ENCODE results near the gene BID. TPM values are rescaled to one million over a fixed set of nuclear protein-coding genes. Genes with fewer than 3 reads are reported as not detected.

The BID gene
- total and polyA plus RNA-seq, 2 of the 4 experiments (the other 2 are of a cell fraction), result 69.5 to 240 TPM

GRCh38 chr22:17789379-17790200 is 15.3 kb upstream of the BID start:
- in situ Hi-C loops (cut with MboI; ENCODE audit: low sequenced_read_pairs), result no loop called here
- no peak overlapping the region for H3K23ac ChIP-seq (ENCODE audit: low read depth, low read length)
- no peak overlapping the region for H2AK5ac ChIP-seq (ENCODE audit: low read depth, low read length)
- no peak overlapping the region for H2AFZ ChIP-seq (replicated peaks; ENCODE audit: low read length, poor library complexity)
- H3K56ac ChIP-seq (ENCODE audit: extremely low read depth, insufficient read depth, low read length), result no peak overlapping the region
- H2BK15ac ChIP-seq (ENCODE audit: low read depth, low read length), result no peak overlapping the region
- H3K14ac ChIP-seq (replicated peaks; ENCODE audit: low read depth, low read length), result no peak overlapping the region
- H3K18ac ChIP-seq (ENCODE audit: low read depth, low read length), result no peak overlapping the region
- H3K4ac ChIP-seq (ENCODE audit: low read depth, low read length), result no peak overlapping the region
- H3K4me1 ChIP-seq (ENCODE audit: control insufficient read depth, insufficient read depth, low read length), result no peaks in the 10 kb centered on the region
- ATAC-seq (ENCODE audit: low read depth) (no peak), DNase-seq (no peak)
- no peak overlapping the region for H3K9ac ChIP-seq (ENCODE audit: low read depth, low read length)
- dilution Hi-C loops (cut with HindIII; ENCODE audit: low sequenced_read_pairs, unreplicated experiment), result no loop called here
- H2BK20ac ChIP-seq (ENCODE audit: low read depth, low read length), result no peak overlapping the region
- no peak overlapping the region for H4K5ac ChIP-seq (ENCODE audit: low read depth, low read length)
- no peak overlapping the region for H2BK120ac ChIP-seq (ENCODE audit: low read depth, low read length)
- H3K79me1 ChIP-seq (ENCODE audit: low read depth in 1 of 2, low read length in 2 of 2), result no peaks in the 10 kb centered on the region
- H4K91ac ChIP-seq (ENCODE audit: insufficient read depth, low read depth, low read length), result no peak overlapping the region
- intact Hi-C loops (cut with micrococcal nuclease), result loop anchor here (10.0 kb wide), 1 partner anchor 235 kb away; no protein-coding TSS in a partner anchor
- H3K27me3 ChIP-seq (ENCODE audit: control insufficient read depth, insufficient read depth, low read length), result no peaks in the 10 kb centered on the region
- no peak overlapping the region for H4K8ac ChIP-seq (ENCODE audit: low read depth in 2 of 2, low read length in 2 of 2)
- no TSS peak for BruUV-seq (replicated peaks)
- H2AK9ac ChIP-seq (replicated peaks; ENCODE audit: low read depth, low read length, poor library complexity), result no peak overlapping the region
- H3K9me3 ChIP-seq (ENCODE audit: control insufficient read depth, insufficient read depth, low read length), result no peaks in the 10 kb centered on the region
- H3K27ac ChIP-seq (ENCODE audit: insufficient read depth, low read length), result no peak overlapping the region
- CTCF ChIA-PET, result no interaction called here
- H4K20me1 ChIP-seq (ENCODE audit: insufficient read depth, low read length), result no peaks in the 10 kb centered on the region
- no peak overlapping the region for H3K4me3 ChIP-seq (ENCODE audit: insufficient read depth, low read depth, low read length)
- 97% methylated on average over 15 of the region's 27 CpGs; no CpG with 5 or more reads in 1 of the 2 experiments for WGBS, 2 experiments (ENCODE audit: extremely low coverage in 2 of 2, insufficient read length in 1 of 2)
- no peak overlapping the region for H2BK5ac ChIP-seq (ENCODE audit: low read depth, low read length, poor library complexity, severe bottlenecking)
- POLR2A ChIA-PET (ENCODE audit: unreplicated experiment), result no interaction called here
- peaks cover 3% of the 10 kb centered on the region; the same call in 1 of the 2 replicates for H3K9me1 ChIP-seq (ENCODE audit: insufficient read depth, low read length)
- H3K4me2 ChIP-seq (ENCODE audit: low read depth, low read length), result no peak overlapping the region
- H3K36me3 ChIP-seq (ENCODE audit: control insufficient read depth, insufficient read depth, low read length), result peaks cover 21% of the 10 kb centered on the region
- TF ChIP-seq MXI1 (IDR thresholded peaks at IDR 0.05; ENCODE audit: borderline replicate concordance, low read depth, low read length) (no peak), NFE2L2 (IDR thresholded peaks at IDR 0.05; ENCODE audit: low read depth, low read length) (no peak), CHD1 (IDR thresholded peaks at IDR 0.05; ENCODE audit: low read depth, low read length) (no peak), USF2 (IDR thresholded peaks at IDR 0.05; ENCODE audit: low read depth, low read length) (no peak), MAZ (IDR thresholded peaks at IDR 0.05; ENCODE audit: borderline replicate concordance, low read depth, low read length) (no peak), RAD21 (IDR thresholded peaks at IDR 0.05; ENCODE audit: low read length) (no peak), MAFK (IDR thresholded peaks at IDR 0.05; ENCODE audit: low read depth, low read length) (no peak), POLR2A (IDR thresholded peaks at IDR 0.05; ENCODE audit: low read depth, low read length) (no peak), CEBPB (IDR thresholded peaks at IDR 0.05; ENCODE audit: low read depth, low read length) (no peak), SMC3 (IDR thresholded peaks at IDR 0.05; ENCODE audit: low read depth, low read length) (no peak), FOS (IDR thresholded peaks at IDR 0.05; ENCODE audit: low read depth, low read length) (no peak), RFX5 (IDR thresholded peaks at IDR 0.05; ENCODE audit: low read depth, low read length) (no peak), RCOR1 (IDR thresholded peaks at IDR 0.05; ENCODE audit: insufficient replicate concordance, low read length) (no peak)
- TF ChIP-seq, protein P1, sequence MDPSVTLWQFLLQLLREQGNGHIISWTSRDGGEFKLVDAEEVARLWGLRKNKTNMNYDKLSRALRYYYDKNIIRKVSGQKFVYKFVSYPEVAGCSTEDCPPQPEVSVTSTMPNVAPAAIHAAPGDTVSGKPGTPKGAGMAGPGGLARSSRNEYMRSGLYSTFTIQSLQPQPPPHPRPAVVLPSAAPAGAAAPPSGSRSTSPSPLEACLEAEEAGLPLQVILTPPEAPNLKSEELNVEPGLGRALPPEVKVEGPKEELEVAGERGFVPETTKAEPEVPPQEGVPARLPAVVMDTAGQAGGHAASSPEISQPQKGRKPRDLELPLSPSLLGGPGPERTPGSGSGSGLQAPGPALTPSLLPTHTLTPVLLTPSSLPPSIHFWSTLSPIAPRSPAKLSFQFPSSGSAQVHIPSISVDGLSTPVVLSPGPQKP (IDR thresholded peaks at IDR 0.05; ENCODE audit: borderline replicate concordance, low read depth, low read length), result no peak
- TF ChIP-seq, protein P2, sequence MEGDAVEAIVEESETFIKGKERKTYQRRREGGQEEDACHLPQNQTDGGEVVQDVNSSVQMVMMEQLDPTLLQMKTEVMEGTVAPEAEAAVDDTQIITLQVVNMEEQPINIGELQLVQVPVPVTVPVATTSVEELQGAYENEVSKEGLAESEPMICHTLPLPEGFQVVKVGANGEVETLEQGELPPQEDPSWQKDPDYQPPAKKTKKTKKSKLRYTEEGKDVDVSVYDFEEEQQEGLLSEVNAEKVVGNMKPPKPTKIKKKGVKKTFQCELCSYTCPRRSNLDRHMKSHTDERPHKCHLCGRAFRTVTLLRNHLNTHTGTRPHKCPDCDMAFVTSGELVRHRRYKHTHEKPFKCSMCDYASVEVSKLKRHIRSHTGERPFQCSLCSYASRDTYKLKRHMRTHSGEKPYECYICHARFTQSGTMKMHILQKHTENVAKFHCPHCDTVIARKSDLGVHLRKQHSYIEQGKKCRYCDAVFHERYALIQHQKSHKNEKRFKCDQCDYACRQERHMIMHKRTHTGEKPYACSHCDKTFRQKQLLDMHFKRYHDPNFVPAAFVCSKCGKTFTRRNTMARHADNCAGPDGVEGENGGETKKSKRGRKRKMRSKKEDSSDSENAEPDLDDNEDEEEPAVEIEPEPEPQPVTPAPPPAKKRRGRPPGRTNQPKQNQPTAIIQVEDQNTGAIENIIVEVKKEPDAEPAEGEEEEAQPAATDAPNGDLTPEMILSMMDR (conservative IDR thresholded peaks at IDR 0.05; ENCODE audit: low read depth, low read length), result no peak
